Smooth muscle cell (in vitro differentiated cells): ENCODE measurements around the gene ROR2. TPM values are rescaled to one million over a fixed set of nuclear protein-coding genes. Genes with fewer than 3 reads are reported as not detected.

Experiments used
- DNase-seq: peaks from one replicate; lab custom pipeline; 2025; ENCODE audit not compliant: unreplicated experiment; lab: John Stamatoyannopoulos, UW
- H2AFZ ChIP-seq: fragments of 200-600 bp; sonication (generic); 2 replicates; pipeline ENCODE4 v1.6.0; 2016; ENCODE audit warnings: antibody characterized with exemption, low read depth, mild to moderate bottlenecking
- H3F3A ChIP-seq: fragments of 200-600 bp; sonication (generic); 2 replicates; pipeline ENCODE4 v1.6.0; 2017; ENCODE audit warnings: antibody characterized with exemption, low read depth
- H3K27ac ChIP-seq: fragments of 200-600 bp; sonication (generic); 2 replicates; pipeline ENCODE4 v1.5.1; 2016; ENCODE audit warnings: low read depth, mild to moderate bottlenecking
- H3K27me3 ChIP-seq: fragments of 200-600 bp; sonication (generic); 2 replicates; pipeline ENCODE4 v1.6.1; 2016; ENCODE audit warnings: low read depth, mild to moderate bottlenecking
- H3K36me3 ChIP-seq: fragments of 200-600 bp; sonication (generic); 2 replicates; pipeline ENCODE4 v1.5.1; 2016; ENCODE audit warnings: low read depth
- H3K4me1 ChIP-seq: fragments of 200-600 bp; sonication (generic); 2 replicates; pipeline ENCODE4 v1.5.1; 2016; ENCODE audit warnings: low read depth
- H3K4me2 ChIP-seq: fragments of 200-600 bp; sonication (generic); 2 replicates; pipeline ENCODE4 v1.6.0; 2016; ENCODE audit warnings: mild to moderate bottlenecking
- H3K4me3 ChIP-seq: fragments of 200-600 bp; sonication (generic); 2 replicates; pipeline ENCODE4 v1.5.1; 2016; ENCODE audit warnings: mild to moderate bottlenecking
- H3K79me2 ChIP-seq: fragments of 200-600 bp; sonication (generic); 2 replicates; pipeline ENCODE4 v1.6.0; 2016; ENCODE audit warnings: low read depth, mild to moderate bottlenecking
- H3K9ac ChIP-seq: fragments of 200-600 bp; sonication (generic); 2 replicates; pipeline ENCODE4 v1.6.0; 2016; ENCODE audit warnings: low read depth
- H3K9me3 ChIP-seq: fragments of 200-600 bp; sonication (generic); replicated peaks from 2 replicates; pipeline ENCODE4 v1.5.1; 2016; ENCODE audit warnings: low read depth
- H4K20me1 ChIP-seq: fragments of 200-600 bp; sonication (generic); 2 replicates; pipeline ENCODE4 v1.6.0; 2016; ENCODE audit warnings: low read depth
- WGBS: methylation state at CpG from one replicate; pipeline ENCODE4 v1.1.7; 2016; ENCODE audit warnings: low lambda C conversion rate; 5-methylcytosine and 5-hydroxymethylcytosine counted together
- polyA plus RNA-seq: library from polyadenylated mRNA; unstranded; fragments of >200 nt; fragmentation: Nextera tagmentation; extraction: Ambion mirVana; gene quantifications from 2 replicates; pipeline ENCODE4 v1.2.1, GENCODE V29; 2016
- total RNA-seq: library from RNA; depleted of rRNA; stranded (reverse); fragments of >200 nt; gene quantifications from 2 replicates; pipeline ENCODE4 v1.2.3, GENCODE V29; 2014
- TF ChIP-seq, protein P1 (sequence below): fragments of 200-600 bp; sonication (generic); IDR thresholded peaks from 2 replicates; pipeline ENCODE4 v1.5.1; 2017; ENCODE audit warnings: borderline replicate concordance, mild to moderate bottlenecking, antibody characterized with exemption; ENCODE audit not compliant: insufficient read depth, poor library complexity, severe bottlenecking

ROR2 gene
- total and polyA plus RNA-seq, 2 experiments from 2014 or later, result 16.7 to 21.7 TPM

DNA sequence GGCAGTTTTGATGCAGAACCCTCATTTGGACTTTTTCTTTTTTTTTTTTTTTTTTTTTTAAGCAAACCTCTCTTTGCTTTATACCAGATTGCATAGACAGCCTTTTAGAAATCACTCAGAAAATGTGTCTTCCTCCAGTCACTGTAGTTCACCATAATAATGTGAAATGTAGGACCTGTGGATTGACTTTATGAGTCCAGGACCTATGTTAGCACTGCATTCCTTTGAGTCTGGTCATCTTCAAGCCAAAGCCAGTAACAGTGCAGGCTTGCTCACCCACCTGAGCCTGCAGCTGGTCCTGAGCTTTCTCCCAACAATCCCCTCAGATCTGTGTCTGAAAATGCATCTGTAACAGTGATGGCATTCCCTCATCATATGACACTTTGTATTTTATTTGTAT lies 415.7 kb downstream of the ROR2 start:
- no peaks in the 10 kb centered on the region for H3K27me3 ChIP-seq
- no peaks in the 10 kb centered on the region for H4K20me1 ChIP-seq
- DNase-seq, result no peak
- peak overlapping the region; percentile 95 for H3K27ac ChIP-seq
- no peak overlapping the region for H3K4me3 ChIP-seq
- H2AFZ ChIP-seq, result no peak overlapping the region
- H3K4me1 ChIP-seq, result peaks cover 14% of the 10 kb centered on the region
- H3F3A ChIP-seq, result peaks cover 4% of the 10 kb centered on the region
- H3K9me3 ChIP-seq, result no peaks in the 10 kb centered on the region
- no peak overlapping the region for H3K9ac ChIP-seq
- no peak overlapping the region for H3K4me2 ChIP-seq
- TF ChIP-seq, protein P1, sequence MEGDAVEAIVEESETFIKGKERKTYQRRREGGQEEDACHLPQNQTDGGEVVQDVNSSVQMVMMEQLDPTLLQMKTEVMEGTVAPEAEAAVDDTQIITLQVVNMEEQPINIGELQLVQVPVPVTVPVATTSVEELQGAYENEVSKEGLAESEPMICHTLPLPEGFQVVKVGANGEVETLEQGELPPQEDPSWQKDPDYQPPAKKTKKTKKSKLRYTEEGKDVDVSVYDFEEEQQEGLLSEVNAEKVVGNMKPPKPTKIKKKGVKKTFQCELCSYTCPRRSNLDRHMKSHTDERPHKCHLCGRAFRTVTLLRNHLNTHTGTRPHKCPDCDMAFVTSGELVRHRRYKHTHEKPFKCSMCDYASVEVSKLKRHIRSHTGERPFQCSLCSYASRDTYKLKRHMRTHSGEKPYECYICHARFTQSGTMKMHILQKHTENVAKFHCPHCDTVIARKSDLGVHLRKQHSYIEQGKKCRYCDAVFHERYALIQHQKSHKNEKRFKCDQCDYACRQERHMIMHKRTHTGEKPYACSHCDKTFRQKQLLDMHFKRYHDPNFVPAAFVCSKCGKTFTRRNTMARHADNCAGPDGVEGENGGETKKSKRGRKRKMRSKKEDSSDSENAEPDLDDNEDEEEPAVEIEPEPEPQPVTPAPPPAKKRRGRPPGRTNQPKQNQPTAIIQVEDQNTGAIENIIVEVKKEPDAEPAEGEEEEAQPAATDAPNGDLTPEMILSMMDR, result no peak
- H3K36me3 ChIP-seq, result no peaks in the 10 kb centered on the region
- no peaks in the 10 kb centered on the region for H3K79me2 ChIP-seq

DNA sequence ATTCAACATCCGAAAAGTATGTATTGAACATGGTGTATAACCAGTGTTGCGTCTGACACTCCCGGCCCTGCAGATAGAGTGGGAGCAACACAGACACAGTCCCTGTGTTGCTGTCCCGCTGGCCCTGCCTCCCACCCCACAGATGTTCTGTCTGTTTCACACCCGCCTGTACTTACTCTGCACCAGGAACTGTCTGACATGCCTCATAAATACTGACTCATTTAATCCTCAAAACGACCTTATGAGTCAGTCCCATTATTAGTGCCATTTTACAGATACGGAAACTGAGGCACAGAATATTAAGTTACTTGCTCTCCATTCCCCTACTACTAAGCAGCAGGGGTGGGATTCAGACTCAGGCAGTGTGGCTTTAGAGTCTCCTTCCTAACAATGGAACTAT lies 416.6 kb downstream of the ROR2 start:
- 47% methylated on average over 7 of the region's 7 CpGs for WGBS
- TF ChIP-seq, protein P1, result no peak
- peaks cover 14% of the 10 kb centered on the region for H3K4me1 ChIP-seq
- H3K4me3 ChIP-seq, result no peak overlapping the region
- no peak overlapping the region for H3K4me2 ChIP-seq
- H3F3A ChIP-seq, result peaks cover 4% of the 10 kb centered on the region
- no peak for DNase-seq
- H3K9me3 ChIP-seq, result no peaks in the 10 kb centered on the region
- no peaks in the 10 kb centered on the region for H4K20me1 ChIP-seq
- no peak overlapping the region for H3K27ac ChIP-seq
- H3K27me3 ChIP-seq, result no peaks in the 10 kb centered on the region
- no peak overlapping the region for H3K9ac ChIP-seq
- no peak overlapping the region for H2AFZ ChIP-seq
- no peaks in the 10 kb centered on the region for H3K79me2 ChIP-seq
- no peaks in the 10 kb centered on the region for H3K36me3 ChIP-seq

DNA sequence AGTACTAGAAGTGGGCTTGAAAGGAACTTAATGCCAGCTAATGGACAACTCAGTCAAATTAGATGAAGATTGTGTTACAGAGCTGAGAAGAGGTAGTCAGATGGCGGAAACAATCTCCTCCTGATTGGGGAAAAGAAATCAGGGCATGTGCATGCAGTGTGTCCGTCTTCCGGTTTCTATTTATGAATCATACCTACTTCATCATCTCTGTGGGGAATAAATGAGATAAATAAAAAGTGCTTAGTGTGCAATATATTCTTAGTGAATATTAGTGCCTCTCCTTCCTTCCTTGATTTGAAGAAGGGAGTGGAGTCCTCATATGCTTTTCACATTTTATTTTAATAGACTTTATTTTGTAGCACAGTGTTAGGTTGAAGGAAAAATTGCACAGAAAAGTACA lies 417.7 kb downstream of the ROR2 start:
- DNase-seq, result no peak
- no peak overlapping the region for H3K4me3 ChIP-seq
- no peaks in the 10 kb centered on the region for H3K36me3 ChIP-seq
- H3K27ac ChIP-seq, result no peak overlapping the region
- WGBS, result 77% methylated on average over 3 of the region's 3 CpGs
- H2AFZ ChIP-seq, result no peak overlapping the region
- H3K9me3 ChIP-seq, result no peaks in the 10 kb centered on the region
- no peak overlapping the region for H3K9ac ChIP-seq
- H3K27me3 ChIP-seq, result no peaks in the 10 kb centered on the region
- no peaks in the 10 kb centered on the region for H4K20me1 ChIP-seq
- peaks cover 4% of the 10 kb centered on the region for H3F3A ChIP-seq
- peaks cover 13% of the 10 kb centered on the region for H3K4me1 ChIP-seq
- no peak overlapping the region for H3K4me2 ChIP-seq
- no peaks in the 10 kb centered on the region for H3K79me2 ChIP-seq
- TF ChIP-seq, protein P1, result no peak

DNA sequence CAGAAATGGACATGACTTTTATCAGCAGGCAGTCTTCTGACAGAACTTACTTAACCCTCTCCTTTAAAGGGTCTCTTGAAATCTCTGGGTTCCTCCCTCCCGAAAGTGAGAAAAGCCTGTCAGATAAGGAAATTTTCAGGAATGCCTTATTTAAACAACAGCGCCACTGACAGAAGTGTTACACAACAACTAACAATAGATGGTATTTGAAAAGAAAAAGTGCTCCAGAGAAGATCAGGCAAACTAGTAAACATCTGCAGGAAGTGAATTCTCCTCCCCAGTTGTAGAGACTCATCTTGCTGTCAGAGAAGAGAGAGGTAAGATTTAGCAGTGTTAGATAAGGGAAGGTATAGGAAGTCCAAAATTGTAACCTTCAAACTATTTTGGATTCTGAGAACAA lies 419.2 kb downstream of the ROR2 start:
- Histone ChIP-seq H3K79me2 (no peaks in the 10 kb centered on the region), H4K20me1 (no peaks in the 10 kb centered on the region), H3K4me1 (peaks cover 3% of the 10 kb centered on the region), H3K27me3 (no peaks in the 10 kb centered on the region), H3K27ac (no peak overlapping the region), H3K4me2 (peak overlapping the region; percentile 41), H3K36me3 (no peaks in the 10 kb centered on the region), H3K9ac (no peak overlapping the region), H3K9me3 (peaks cover 4% of the 10 kb centered on the region), H2AFZ (no peak overlapping the region), H3K4me3 (no peak overlapping the region), H3F3A (peaks cover 2% of the 10 kb centered on the region)
- 14% methylated on average over 2 of the region's 2 CpGs for WGBS
- TF ChIP-seq, protein P1, result no peak
- no peak for DNase-seq
